ENCODE data around the gene HSP90AB1. TPM values are rescaled to one million over a fixed set of nuclear protein-coding genes. Genes with fewer than 3 reads are reported as not detected.

The HSP90AB1 gene
- total and polyA plus RNA-seq, 2 of the 8 experiments (the other 6 are each of a cell fraction or from before 2014, with no cell fraction given), result 1,564 to 2,297 TPM

DNA sequence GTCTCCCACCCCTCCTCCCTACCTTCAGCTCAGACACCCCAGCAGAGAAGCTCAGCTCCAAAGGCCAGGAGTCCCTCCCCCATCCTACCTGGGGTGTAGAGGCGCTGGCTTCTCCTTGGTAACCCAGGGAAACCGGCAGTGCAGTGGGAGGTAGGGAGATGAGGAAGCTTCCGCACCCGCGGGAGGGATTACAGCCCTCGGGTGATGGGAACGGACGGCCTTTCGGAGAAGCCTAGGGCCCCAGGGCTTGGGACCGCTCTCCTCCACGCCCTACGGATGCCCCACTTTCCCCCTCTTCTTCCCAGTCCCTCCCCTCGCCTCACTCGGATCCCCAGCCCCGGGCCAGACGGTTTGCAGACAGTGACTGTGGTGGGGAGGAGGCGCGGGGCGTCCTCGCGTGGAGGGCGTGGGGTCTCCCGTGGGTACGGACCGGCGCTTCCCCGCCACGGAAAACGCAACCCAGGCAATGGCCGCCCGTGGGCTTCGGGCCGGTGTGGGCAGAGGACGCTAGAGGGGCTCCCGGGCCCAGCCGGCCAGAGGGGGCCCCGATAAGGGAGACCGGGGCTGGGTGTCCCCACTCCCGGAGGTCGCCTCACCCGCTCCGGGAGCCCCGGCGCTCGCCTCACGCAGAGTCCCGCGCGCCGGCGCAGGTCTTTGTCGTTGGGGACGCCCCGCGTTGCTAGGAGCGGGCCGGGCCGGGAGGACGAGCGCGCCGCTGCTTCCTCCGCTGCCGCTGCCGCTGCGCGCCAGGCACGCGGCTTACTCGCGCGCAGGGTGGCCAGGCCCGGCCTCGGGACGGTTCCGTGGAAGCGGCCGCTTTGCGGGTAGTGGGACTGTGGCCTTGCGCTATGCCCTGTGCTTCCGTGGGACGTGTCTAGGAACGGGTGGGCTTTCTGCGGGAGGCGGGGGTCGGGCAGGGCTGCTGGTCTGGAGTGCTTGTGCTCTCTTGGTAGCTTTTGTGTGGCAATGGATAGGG lies 50.5 kb downstream of the HSP90AB1 start (continued):
- TF ChIP-seq MAFK (IDR thresholded peaks at IDR 0.05; ENCODE audit: low read depth, low read length) (no peak), SP4 (IDR thresholded peaks at IDR 0.05; ENCODE audit: low read length) (no peak), PHF8 (conservative IDR thresholded peaks at IDR 0.05; ENCODE audit: low read depth, low read length) (peak; percentile 49; the same call in 1 of the 2 replicates), SIN3A (conservative IDR thresholded peaks at IDR 0.05 in 1 of 2, IDR thresholded peaks at IDR 0.05 in 1 of 2; ENCODE audit: low read depth in 1 of 2, low read length in 2 of 2) (peak; percentile 32 to 86; a peak in 3 of 4 replicates), TCF12 (IDR thresholded peaks at IDR 0.05; ENCODE audit: low read depth, low read length) (no peak), SP2 (IDR thresholded peaks at IDR 0.05; ENCODE audit: low read length) (no peak), RNF2 (IDR thresholded peaks at IDR 0.05; ENCODE audit: borderline replicate concordance, low read depth, low read length, missing control alignments, poor library complexity, severe bottlenecking) (no peak)
- TF ChIP-seq, protein P1, sequence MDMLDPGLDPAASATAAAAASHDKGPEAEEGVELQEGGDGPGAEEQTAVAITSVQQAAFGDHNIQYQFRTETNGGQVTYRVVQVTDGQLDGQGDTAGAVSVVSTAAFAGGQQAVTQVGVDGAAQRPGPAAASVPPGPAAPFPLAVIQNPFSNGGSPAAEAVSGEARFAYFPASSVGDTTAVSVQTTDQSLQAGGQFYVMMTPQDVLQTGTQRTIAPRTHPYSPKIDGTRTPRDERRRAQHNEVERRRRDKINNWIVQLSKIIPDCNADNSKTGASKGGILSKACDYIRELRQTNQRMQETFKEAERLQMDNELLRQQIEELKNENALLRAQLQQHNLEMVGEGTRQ (IDR thresholded peaks at IDR 0.05; ENCODE audit: low read length), result no peak
